Mucosa of stomach (tissue), 1 donor: ENCODE results near the gene PTGES.
"Not testable (repeated sequence)": the region's sequence is repeated elsewhere in the genome, so short reads cannot be mapped to it uniquely, and the experiment has no call there.

ENCODE experiments used
- H3K27me3 ChIP-seq: one replicate; pipeline ENCODE4 v1.7.0; 2013; ENCODE audit warnings: mild to moderate bottlenecking, low read length; ENCODE audit not compliant: control insufficient read depth, insufficient read depth
- H3K36me3 ChIP-seq: one replicate; pipeline ENCODE4 v1.7.0; 2013; ENCODE audit warnings: low read length; ENCODE audit not compliant: control insufficient read depth, insufficient read depth
- H3K4me1 ChIP-seq: one replicate; pipeline ENCODE4 v1.7.0; 2013; ENCODE audit warnings: mild to moderate bottlenecking, low read length; ENCODE audit not compliant: control insufficient read depth, insufficient read depth
- H3K4me3 ChIP-seq: one replicate; pipeline ENCODE4 v1.7.0; 2013; ENCODE audit warnings: low read length
- H3K9ac ChIP-seq: one replicate; pipeline ENCODE4 v1.7.0; 2013; ENCODE audit warnings: mild to moderate bottlenecking, low read length, moderate library complexity
- H3K9me3 ChIP-seq: one replicate; pipeline ENCODE4 v1.7.0; 2013; ENCODE audit warnings: mild to moderate bottlenecking, low read length, moderate library complexity; ENCODE audit not compliant: control insufficient read depth
- donor health status: Pancreatic carcinoma.

The PTGES gene

DNA sequence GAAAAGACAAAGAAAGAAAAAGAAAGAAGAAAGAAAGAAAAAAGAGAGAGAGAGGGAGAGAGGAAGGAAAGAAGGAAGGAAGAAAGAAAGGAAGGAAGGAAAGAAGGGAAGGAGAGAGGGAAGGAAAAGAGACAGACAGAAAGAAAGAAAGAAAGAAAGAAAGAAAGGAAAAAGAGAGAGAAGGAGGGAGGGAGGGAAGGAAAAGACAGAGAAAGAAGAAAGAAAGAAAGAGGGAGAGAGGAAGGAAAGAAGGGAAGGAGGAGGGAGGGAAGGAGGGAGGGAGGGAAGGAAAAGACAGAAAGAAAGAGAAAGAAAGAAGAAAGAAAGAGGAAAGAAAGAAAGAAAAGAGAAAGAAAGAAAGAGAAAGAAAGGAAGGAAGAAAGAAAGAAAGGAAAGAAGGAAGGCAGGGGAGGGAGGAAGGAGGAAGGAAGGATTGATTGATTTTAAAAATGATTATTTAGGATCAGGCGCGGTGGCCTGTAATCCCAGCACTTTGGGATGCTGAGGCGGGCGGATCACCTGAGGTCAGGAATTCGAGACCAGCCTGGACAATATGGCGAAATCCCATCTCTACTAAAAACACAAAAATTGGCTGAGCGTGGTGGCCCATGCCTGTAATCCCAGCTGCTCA, 26.8 kb upstream of the PTGES start:
- Histone ChIP-seq H3K4me1 (peaks cover 17% of the 10 kb centered on the region), H3K27me3 (no peaks in the 10 kb centered on the region), H3K9me3 (no peaks in the 10 kb centered on the region), H3K9ac (no peak overlapping the region), H3K36me3 (no peaks in the 10 kb centered on the region), H3K4me3 (no peak overlapping the region)

DNA sequence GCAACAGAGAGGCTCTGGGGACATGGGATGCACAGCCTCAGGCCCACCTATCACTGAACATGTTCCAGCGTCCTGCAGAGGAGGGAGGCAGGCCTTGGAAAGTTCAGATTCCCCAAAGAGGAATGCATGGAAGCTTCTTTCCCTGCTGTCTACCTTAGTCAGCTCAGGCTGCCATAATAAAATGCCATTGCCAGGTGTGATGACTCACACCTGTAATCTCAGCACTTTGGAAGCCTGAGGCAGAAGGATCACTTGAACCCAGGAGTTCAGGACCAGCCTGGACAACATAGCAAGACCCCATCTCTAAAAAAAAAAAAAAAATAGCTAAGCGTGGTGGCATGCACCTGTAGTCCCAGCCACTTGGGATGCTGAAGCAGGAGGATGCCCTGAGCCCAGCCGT, 25.6 kb upstream of the PTGES start:
- no peaks in the 10 kb centered on the region for H3K27me3 ChIP-seq
- H3K36me3 ChIP-seq: no peaks in the 10 kb centered on the region
- H3K9ac ChIP-seq: no peak overlapping the region
- H3K4me1 ChIP-seq: peaks cover 18% of the 10 kb centered on the region
- no peaks in the 10 kb centered on the region for H3K9me3 ChIP-seq
- H3K4me3 ChIP-seq: no peak overlapping the region

- Histone ChIP-seq H3K4me3 (no peak overlapping the region), H3K36me3 (no peaks in the 10 kb centered on the region), H3K9me3 (no peaks in the 10 kb centered on the region), H3K9ac (no peak overlapping the region), H3K4me1 (peaks cover 20% of the 10 kb centered on the region), H3K27me3 (no peaks in the 10 kb centered on the region)
These were observed 24.9 kb upstream of the PTGES start for GRCh38 chr9:129777769-129778130.

- Histone ChIP-seq H3K27me3 (no peaks in the 10 kb centered on the region), H3K9ac (peak overlapping the region; percentile 44), H3K4me1 (peaks cover 20% of the 10 kb centered on the region), H3K36me3 (no peaks in the 10 kb centered on the region), H3K4me3 (no peak overlapping the region), H3K9me3 (no peaks in the 10 kb centered on the region)
These were observed 24.3 kb upstream of the PTGES start for GRCh38 chr9:129776938-129777768.

DNA sequence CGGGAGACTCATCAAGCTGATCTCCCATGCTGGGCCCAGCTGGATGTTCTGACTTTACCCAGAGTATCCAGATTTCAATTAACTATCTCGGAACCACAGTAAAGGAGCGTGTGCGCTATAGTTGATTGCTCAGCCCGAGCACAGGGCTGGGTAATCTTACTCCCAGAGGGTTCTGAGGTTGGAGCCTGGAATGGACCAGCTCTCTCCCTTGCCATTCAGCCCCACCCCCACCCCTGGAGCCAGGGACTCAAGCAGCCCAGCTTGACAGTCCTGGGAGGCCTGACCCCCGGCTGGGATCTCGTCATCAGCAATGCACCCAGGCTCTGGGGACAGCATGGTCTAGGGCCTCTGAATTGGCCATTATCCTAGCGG, 23.7 kb upstream of the PTGES start:
- Histone ChIP-seq H3K9ac (peak overlapping the region; percentile 44), H3K36me3 (no peaks in the 10 kb centered on the region), H3K4me3 (no peak overlapping the region), H3K27me3 (no peaks in the 10 kb centered on the region), H3K4me1 (peaks cover 20% of the 10 kb centered on the region), H3K9me3 (no peaks in the 10 kb centered on the region)

- H3K27me3 ChIP-seq, H3K9me3 ChIP-seq, H3K36me3 ChIP-seq, H3K9ac ChIP-seq, H3K4me3 ChIP-seq: not testable (repeated sequence)
- peaks cover 20% of the 10 kb centered on the region for H3K4me1 ChIP-seq
These were observed 23.3 kb upstream of the PTGES start for GRCh38 chr9:129776096-129776495.

- Histone ChIP-seq H3K9me3 (no peaks in the 10 kb centered on the region), H3K9ac (no peak overlapping the region), H3K27me3 (no peaks in the 10 kb centered on the region), H3K4me3 (no peak overlapping the region), H3K36me3 (no peaks in the 10 kb centered on the region), H3K4me1 (peaks cover 20% of the 10 kb centered on the region)
These were observed 22.6 kb upstream of the PTGES start for GRCh38 chr9:129775448-129775798.

DNA sequence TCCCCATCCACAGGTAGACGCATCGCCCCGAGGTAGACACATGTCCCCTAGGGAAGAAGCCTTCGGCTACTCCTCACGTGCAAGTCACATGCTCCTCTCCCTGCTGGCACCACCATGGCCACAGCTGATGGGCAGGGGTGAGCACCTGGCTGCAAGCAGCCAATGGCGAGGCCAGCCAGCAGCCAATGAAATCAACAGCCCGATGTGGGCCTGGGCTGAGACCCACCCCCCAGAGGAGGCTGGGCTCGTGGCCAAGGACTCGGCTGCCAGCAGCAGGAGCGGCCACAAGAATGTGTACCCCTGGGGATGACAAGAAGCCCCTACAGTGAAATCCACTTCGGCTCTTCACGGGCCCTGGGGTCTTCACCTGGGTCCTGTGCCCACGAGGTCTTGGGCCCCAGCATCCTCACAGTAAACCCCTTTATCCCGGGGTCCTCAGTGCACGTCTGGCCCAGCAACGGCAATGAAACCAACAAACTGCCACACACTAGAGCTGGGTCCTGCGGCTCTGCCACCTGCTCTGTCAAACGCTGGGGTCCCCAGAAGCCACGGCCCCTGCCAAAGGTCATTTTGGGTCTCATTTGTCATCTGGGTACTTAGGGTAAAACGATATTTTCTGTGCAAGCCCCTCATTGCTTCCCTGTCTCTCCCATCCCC, 22.1 kb upstream of the PTGES start:
- no peaks in the 10 kb centered on the region for H3K9me3 ChIP-seq
- no peaks in the 10 kb centered on the region for H3K27me3 ChIP-seq
- peaks cover 20% of the 10 kb centered on the region for H3K4me1 ChIP-seq
- H3K36me3 ChIP-seq: no peaks in the 10 kb centered on the region
- H3K9ac ChIP-seq: no peak overlapping the region
- H3K4me3 ChIP-seq: no peak overlapping the region

- no peak overlapping the region for H3K9ac ChIP-seq
- H3K4me1 ChIP-seq: peaks cover 25% of the 10 kb centered on the region
These were observed 20.6 kb upstream of the PTGES start for GRCh38 chr9:129773262-129774048.

DNA sequence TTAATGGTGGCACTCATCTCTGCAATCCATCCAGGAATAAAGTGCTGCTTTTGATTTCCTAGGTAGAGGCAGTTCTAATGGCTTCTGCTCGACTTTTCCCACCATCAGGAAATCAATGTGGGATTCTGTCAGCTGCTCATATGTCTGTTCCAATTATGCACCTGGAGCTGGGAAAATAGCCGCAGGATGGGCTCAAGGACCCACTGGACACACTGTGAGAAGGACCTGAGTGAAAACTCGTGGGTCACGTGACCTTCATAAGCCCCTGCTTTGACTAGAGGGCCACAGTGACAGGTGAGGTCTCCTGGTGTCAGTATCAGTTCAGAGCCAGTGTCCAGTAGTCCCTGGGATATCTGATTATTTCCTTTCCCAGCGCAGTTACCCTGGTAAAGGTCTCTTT, 17.9 kb upstream of the PTGES start:
- H3K4me3 ChIP-seq: no peak overlapping the region
- no peaks in the 10 kb centered on the region for H3K27me3 ChIP-seq

More at GRCh38 chr9:129773262-129774048, 20.6 kb upstream of the PTGES start:
- no peaks in the 10 kb centered on the region for H3K27me3 ChIP-seq
- no peaks in the 10 kb centered on the region for H3K9me3 ChIP-seq
- H3K36me3 ChIP-seq: no peaks in the 10 kb centered on the region
- H3K4me3 ChIP-seq: no peak overlapping the region

DNA sequence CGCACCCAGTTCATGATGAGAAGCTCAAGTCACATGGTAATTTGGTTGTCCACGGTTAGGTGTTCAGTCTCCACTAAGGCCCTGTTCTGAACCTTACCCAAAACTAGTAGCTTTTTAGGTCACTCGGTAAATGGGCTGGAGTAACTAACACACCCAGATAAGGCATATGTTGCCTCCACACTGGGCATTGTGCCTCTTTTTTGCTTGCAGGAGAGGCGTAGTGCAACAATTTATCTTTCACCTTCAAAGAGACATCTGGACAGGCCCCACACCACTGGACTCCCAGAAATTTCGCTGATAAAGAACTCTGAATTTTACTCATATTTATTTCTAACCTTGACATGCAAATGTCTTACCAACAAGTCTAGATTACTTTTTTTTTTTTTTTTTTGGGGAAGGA, 16.8 kb upstream of the PTGES start:
- H3K4me1 ChIP-seq: peaks cover 13% of the 10 kb centered on the region
- no peak overlapping the region for H3K4me3 ChIP-seq
- no peaks in the 10 kb centered on the region for H3K27me3 ChIP-seq
- no peaks in the 10 kb centered on the region for H3K9me3 ChIP-seq
- no peak overlapping the region for H3K9ac ChIP-seq
- no peaks in the 10 kb centered on the region for H3K36me3 ChIP-seq

More for the DNA sequence above, 17.9 kb upstream of the PTGES start:
- peaks cover 13% of the 10 kb centered on the region for H3K4me1 ChIP-seq
- no peaks in the 10 kb centered on the region for H3K9me3 ChIP-seq
- no peak overlapping the region for H3K9ac ChIP-seq
- no peaks in the 10 kb centered on the region for H3K36me3 ChIP-seq

DNA sequence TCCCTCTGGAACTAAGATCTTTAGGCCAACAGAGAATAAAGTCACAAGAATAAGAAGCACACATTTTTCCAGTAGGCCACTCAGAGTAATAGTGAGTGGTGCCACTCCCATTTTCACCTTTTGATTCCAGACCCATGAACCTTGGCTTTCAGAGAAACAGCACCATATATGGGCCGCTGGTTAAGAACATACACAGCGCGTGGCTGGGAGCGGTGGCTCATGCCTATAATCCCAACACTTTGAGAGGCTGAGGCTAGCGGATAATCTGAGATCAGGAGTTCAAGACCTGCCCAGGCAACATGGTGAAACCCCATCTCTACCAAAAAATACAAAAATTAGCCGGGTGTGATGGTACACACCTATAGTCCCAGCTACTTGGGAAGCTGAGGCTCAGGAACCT, 15.6 kb upstream of the PTGES start:
- H3K9me3 ChIP-seq: no peaks in the 10 kb centered on the region
- no peak overlapping the region for H3K9ac ChIP-seq
- H3K4me3 ChIP-seq: no peak overlapping the region
- H3K4me1 ChIP-seq: peaks cover 8% of the 10 kb centered on the region
- H3K27me3 ChIP-seq: no peaks in the 10 kb centered on the region
- H3K36me3 ChIP-seq: no peaks in the 10 kb centered on the region
